Parathyroid adenoma (tissue), 2 donors: ENCODE data around the gene DLG2.

Experiments
- H2AFZ ChIP-seq: fragments of 300-600 bp; sonication (generic); one replicate; pipeline ENCODE4 v1.7.0; 2017; ENCODE audit warnings: antibody characterized with exemption, mild to moderate bottlenecking
- H3K27ac ChIP-seq: fragments of 300-600 bp; sonication (generic); one replicate; pipeline ENCODE4 v1.7.0; 2017
- H3K27me3 ChIP-seq: fragments of 300-600 bp; sonication (generic); one replicate; pipeline ENCODE4 v1.7.0; 2017; ENCODE audit warnings: low read length; ENCODE audit not compliant: control insufficient read depth, insufficient read depth
- H3K36me3 ChIP-seq: fragments of 300-600 bp; sonication (generic); one replicate; pipeline ENCODE4 v1.7.0; 2017; ENCODE audit warnings: low read length; ENCODE audit not compliant: control insufficient read depth, insufficient read depth
- H3K4me1 ChIP-seq: fragments of 300-600 bp; sonication (generic); one replicate; pipeline ENCODE4 v1.7.0; 2017; ENCODE audit warnings: control low read depth
- H3K4me2 ChIP-seq: fragments of 300-600 bp; sonication (generic); one replicate; pipeline ENCODE4 v1.7.0; 2017; ENCODE audit warnings: low read length
- H3K4me3 ChIP-seq: fragments of 300-600 bp; sonication (generic); one replicate; pipeline ENCODE4 v1.7.0; 2017; ENCODE audit warnings: low read depth, low read length
- H3K79me2 ChIP-seq: fragments of 300-600 bp; sonication (generic); one replicate; pipeline ENCODE4 v1.7.0; 2017; ENCODE audit warnings: control low read depth
- H3K9ac ChIP-seq: fragments of 300-600 bp; sonication (generic); one replicate; pipeline ENCODE4 v1.7.0; 2017; ENCODE audit warnings: mild to moderate bottlenecking
- H3K9me3 ChIP-seq: fragments of 300-600 bp; sonication (generic); one replicate; pipeline ENCODE4 v1.7.0; 2017; ENCODE audit warnings: low read length; ENCODE audit not compliant: control insufficient read depth
- TF ChIP-seq, protein P1 (sequence below): fragments of 300-600 bp; sonication (generic); IDR thresholded peaks from one replicate; pipeline ENCODE4 v1.7.0; 2017; ENCODE audit warnings: antibody characterized with exemption, mild to moderate bottlenecking
- donor health status: primary hyperparathyroidism.

The DLG2 gene

DNA sequence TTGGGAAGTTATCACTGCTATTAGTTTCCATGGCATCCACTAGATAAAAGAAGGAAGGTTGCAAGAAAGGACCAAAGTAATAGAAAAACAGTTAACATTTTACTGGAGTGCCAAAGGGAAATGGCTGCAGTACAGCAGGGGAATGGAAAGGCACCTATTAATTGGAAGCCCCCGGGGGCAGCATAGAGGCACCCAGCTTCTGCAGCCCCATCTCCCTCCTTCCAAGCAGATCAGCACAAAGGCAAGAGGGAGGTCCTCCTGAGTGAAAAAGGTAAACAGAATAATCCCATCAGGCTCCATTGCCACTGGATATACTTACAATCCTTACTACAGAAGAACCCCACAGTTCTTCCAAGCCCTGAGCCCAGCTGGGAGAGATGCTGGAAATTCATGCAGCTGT lies 887.1 kb downstream of the DLG2 start:
- no peaks in the 10 kb centered on the region for H3K79me2 ChIP-seq
- H3K4me1 ChIP-seq: no peaks in the 10 kb centered on the region
- no peak overlapping the region for H3K4me2 ChIP-seq
- no peak overlapping the region for H3K4me3 ChIP-seq
- H3K9ac ChIP-seq: no peak overlapping the region
- no peaks in the 10 kb centered on the region for H3K9me3 ChIP-seq
- no peak overlapping the region for H3K27ac ChIP-seq
- H3K36me3 ChIP-seq: no peaks in the 10 kb centered on the region
- no peak overlapping the region for H2AFZ ChIP-seq
- H3K27me3 ChIP-seq: no peaks in the 10 kb centered on the region
- TF ChIP-seq, protein P1, sequence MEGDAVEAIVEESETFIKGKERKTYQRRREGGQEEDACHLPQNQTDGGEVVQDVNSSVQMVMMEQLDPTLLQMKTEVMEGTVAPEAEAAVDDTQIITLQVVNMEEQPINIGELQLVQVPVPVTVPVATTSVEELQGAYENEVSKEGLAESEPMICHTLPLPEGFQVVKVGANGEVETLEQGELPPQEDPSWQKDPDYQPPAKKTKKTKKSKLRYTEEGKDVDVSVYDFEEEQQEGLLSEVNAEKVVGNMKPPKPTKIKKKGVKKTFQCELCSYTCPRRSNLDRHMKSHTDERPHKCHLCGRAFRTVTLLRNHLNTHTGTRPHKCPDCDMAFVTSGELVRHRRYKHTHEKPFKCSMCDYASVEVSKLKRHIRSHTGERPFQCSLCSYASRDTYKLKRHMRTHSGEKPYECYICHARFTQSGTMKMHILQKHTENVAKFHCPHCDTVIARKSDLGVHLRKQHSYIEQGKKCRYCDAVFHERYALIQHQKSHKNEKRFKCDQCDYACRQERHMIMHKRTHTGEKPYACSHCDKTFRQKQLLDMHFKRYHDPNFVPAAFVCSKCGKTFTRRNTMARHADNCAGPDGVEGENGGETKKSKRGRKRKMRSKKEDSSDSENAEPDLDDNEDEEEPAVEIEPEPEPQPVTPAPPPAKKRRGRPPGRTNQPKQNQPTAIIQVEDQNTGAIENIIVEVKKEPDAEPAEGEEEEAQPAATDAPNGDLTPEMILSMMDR: no peak

DNA sequence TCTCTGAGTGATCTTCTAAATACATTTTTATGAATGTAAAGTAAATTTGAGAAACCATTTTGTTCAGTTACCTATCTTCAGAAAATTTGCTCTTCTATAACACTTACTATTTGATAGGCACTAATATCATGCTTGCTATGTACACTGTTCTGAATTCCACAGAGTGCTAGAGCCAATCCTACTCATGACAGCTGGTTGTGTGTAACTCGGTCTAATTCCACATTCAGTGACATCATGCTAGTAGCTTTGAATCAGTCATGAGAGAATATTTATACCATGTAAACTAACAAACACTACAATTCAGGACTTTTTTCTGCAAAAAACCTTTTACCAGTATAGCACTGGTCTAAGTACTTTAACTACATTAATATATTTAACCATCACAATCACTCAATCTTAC lies 902.9 kb downstream of the DLG2 start:
- Histone ChIP-seq H3K9ac (no peak overlapping the region), H3K27ac (no peak overlapping the region), H3K4me3 (no peak overlapping the region), H3K79me2 (no peaks in the 10 kb centered on the region), H3K4me1 (no peaks in the 10 kb centered on the region), H3K4me2 (no peak overlapping the region), H2AFZ (no peak overlapping the region), H3K27me3 (no peaks in the 10 kb centered on the region), H3K9me3 (no peaks in the 10 kb centered on the region), H3K36me3 (no peaks in the 10 kb centered on the region)
- TF ChIP-seq, protein P1: no peak

DNA sequence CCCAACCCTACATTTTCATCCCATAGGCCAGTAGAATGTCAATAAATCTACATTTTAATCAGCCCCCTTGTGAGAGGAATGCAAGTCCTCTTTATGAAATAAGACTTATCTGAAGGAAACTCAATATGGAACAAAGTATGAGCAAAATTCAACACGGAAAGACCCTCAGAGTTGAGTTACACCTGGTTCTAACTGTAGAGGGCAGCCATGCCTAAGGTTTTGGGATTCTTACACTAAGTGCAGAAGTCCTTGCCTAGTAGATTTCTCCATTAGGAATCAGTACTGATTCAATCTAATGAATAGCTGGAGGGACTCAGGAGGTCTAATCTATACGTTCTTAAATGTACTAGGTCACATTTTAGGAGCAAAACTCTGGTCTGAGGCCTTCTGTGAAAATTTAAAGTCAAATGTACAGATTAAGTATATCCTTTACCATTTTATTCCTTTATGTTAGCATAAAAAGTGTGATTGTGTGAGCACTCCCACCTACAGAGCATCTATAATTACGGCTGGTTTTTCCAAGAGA lies 904.5 kb downstream of the DLG2 start:
- H3K27ac ChIP-seq: no peak overlapping the region
- H3K27me3 ChIP-seq: no peaks in the 10 kb centered on the region
- H2AFZ ChIP-seq: no peak overlapping the region

DNA sequence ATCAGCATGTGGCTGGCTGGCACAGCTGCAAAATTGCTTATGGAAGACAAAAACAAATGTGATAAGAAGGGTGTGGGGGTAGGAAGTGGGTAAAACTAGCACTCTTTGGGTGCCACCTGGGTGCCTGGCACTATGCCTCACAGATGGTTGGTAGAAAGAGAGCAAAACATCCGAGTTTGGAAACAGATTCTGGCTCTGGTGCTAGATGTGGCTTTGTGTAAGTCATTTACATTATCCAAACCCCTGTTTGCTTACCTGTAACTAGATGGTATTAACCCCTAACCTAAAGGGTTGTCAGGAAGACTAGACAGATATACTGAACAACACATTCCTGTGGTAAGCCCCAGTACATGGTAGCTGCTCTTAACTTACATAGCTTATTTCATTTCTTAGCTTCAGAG lies 905.6 kb downstream of the DLG2 start:
- H3K4me3 ChIP-seq: no peak overlapping the region
- TF ChIP-seq, protein P1: no peak
- H3K79me2 ChIP-seq: no peaks in the 10 kb centered on the region
- no peaks in the 10 kb centered on the region for H3K4me1 ChIP-seq
- no peaks in the 10 kb centered on the region for H3K36me3 ChIP-seq
- H3K9ac ChIP-seq: no peak overlapping the region
- no peak overlapping the region for H3K27ac ChIP-seq
- no peaks in the 10 kb centered on the region for H3K27me3 ChIP-seq
- no peak overlapping the region for H2AFZ ChIP-seq
- no peak overlapping the region for H3K4me2 ChIP-seq
- H3K9me3 ChIP-seq: no peaks in the 10 kb centered on the region

More for the DNA sequence above, 904.5 kb downstream of the DLG2 start:
- H3K9ac ChIP-seq: no peak overlapping the region
- no peaks in the 10 kb centered on the region for H3K4me1 ChIP-seq
- TF ChIP-seq, protein P1: no peak
- H3K4me2 ChIP-seq: no peak overlapping the region
- no peak overlapping the region for H3K4me3 ChIP-seq
- no peaks in the 10 kb centered on the region for H3K9me3 ChIP-seq
- H3K36me3 ChIP-seq: no peaks in the 10 kb centered on the region
- H3K79me2 ChIP-seq: no peaks in the 10 kb centered on the region

DNA sequence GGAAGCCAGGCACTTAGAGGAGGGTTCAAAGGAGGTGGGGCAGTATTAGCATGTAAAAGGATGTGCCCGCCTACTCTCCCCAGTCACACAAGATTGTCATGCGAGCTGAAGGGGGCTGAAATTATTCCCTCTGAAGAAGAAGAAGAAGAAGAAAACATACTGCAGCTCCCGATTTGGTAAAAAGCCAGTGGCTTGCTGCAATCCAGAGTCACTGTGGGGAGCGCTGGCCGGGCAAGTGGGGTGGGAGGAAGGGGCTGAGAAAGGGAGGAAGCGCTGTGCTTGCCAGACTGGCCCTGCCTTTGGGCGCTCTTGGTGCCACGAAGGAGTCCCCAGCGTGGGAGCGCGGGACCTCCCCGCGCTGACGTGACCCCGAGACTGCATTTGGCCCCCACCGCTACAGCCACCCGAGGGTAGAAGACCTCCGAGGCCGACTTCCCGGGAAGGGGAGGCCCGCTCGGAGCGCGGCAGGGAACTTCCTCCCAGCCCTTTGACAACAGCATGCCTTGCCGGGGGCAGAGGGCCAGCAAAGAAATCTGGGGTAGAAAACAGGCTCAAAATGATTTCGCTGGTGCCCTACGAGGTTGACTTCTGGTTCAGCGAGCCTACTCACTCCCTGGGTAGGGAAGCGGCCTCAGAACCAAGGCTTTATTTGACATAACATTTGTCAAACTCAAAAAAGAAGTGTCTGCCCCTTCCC lies 906.3 kb downstream of the DLG2 start:
- Histone ChIP-seq H3K4me2 (peak overlapping the region; percentile 71), H2AFZ (peak overlapping the region; percentile 58), H3K4me1 (no peaks in the 10 kb centered on the region), H3K27me3 (no peaks in the 10 kb centered on the region), H3K4me3 (peak overlapping the region; percentile 2), H3K79me2 (no peaks in the 10 kb centered on the region), H3K36me3 (no peaks in the 10 kb centered on the region), H3K9ac (no peak overlapping the region), H3K9me3 (no peaks in the 10 kb centered on the region), H3K27ac (no peak overlapping the region)
- TF ChIP-seq, protein P1: no peak
